ENCODE data around the gene APOD.

APOD gene

GRCh38 chr3:195584543-195584870 is 767 bp upstream of the APOD start:
- no peak for DNase-seq

GRCh38 chr3:195582947-195583346 is 793 bp downstream of the APOD start:
- no peak for DNase-seq

GRCh38 chr3:195580744-195581443 is 2.8 kb downstream of the APOD start:
- no peak for DNase-seq

GRCh38 chr3:195579281-195579680 is 4.5 kb downstream of the APOD start:
- no peak for DNase-seq

- no peak for DNase-seq
Observed at GRCh38 chr3:195578565-195578964, 5.2 kb downstream of the APOD start.

- DNase-seq, result no peak
Observed at GRCh38 chr3:195577645-195578177, 6.0 kb downstream of the APOD start.

- no peak for DNase-seq
Observed at GRCh38 chr3:195574497-195575304, 9.0 kb downstream of the APOD start.

- no peak for DNase-seq
Observed at GRCh38 chr3:195573611-195574496, 9.9 kb downstream of the APOD start.

GRCh38 chr3:195571361-195571760 is 12.4 kb downstream of the APOD start:
- DNase-seq, result no peak

- no peak for DNase-seq
Observed at GRCh38 chr3:195570912-195571311, 12.8 kb downstream of the APOD start.

GRCh38 chr3:195570344-195570743 is 13.4 kb downstream of the APOD start:
- no peak for DNase-seq

GRCh38 chr3:195568630-195569029 is 15.1 kb downstream of the APOD start:
- no peak for DNase-seq

GRCh38 chr3:195566797-195567196 is 16.9 kb downstream of the APOD start:
- no peak for DNase-seq

- DNase-seq, result no peak
Observed at GRCh38 chr3:195565716-195566115, 18.0 kb downstream of the APOD start.

- no peak for DNase-seq
Observed at GRCh38 chr3:195563317-195563716, 20.4 kb downstream of the APOD start.

- DNase-seq, result no peak
Observed at GRCh38 chr3:195559723-195560409, 23.9 kb downstream of the APOD start.

GRCh38 chr3:195558602-195559001 is 25.1 kb downstream of the APOD start:
- no peak for DNase-seq

GRCh38 chr3:195557322-195557721 is 26.4 kb downstream of the APOD start:
- no peak for DNase-seq

- DNase-seq, result peak in 1 of 2 donors; percentile 14
Observed at GRCh38 chr3:195556390-195556789, 27.4 kb downstream of the APOD start.

GRCh38 chr3:195555110-195555509 is 28.6 kb downstream of the APOD start:
- no peak for DNase-seq

GRCh38 chr3:195554458-195554857 is 29.3 kb downstream of the APOD start:
- no peak for DNase-seq

- no peak for DNase-seq
Observed at GRCh38 chr3:195553268-195553667, 30.5 kb downstream of the APOD start.

All from inflammatory macrophage treated with lipopolysaccharide for 1 hour (primary cell).